ENCODE results near the gene LYG1. TPM values are rescaled to one million over a fixed set of nuclear protein-coding genes. Genes with fewer than 3 reads are reported as not detected.
"Not testable (repeated sequence)": the region's sequence is repeated elsewhere in the genome, so short reads cannot be mapped to it uniquely, and the experiment has no call there.

Gene LYG1
- under 0.01 and 0.88 TPM in 2 replicates for total RNA-seq

DNA sequence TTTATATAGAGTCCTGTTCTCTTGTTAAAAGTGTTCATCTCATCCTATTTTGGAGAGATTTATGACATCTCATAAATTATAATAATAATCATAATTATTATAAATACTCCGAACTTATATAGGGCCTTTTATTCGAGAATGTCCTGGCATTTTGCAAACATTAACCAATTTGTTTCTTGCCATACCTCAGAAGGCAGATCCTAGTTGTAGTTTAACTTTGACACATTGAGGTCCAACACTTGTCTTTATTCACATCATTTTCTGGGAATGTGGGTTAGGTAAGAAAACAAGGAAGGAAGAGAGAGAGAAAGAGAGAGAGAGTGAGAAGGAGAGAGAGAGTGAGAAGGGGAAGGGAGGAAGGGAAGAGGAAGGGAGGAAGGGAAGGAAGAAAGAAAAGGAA lies at the start of gene LYG1:
LYG1 (minus strand) TSS at position 101 of the 400 bp plus-strand sequence. CDS start 5,527 bp downstream, outside the sequence.
- H3K36me3 ChIP-seq (ENCODE audit: insufficient read depth, low read length); H4K20me1 ChIP-seq (ENCODE audit: insufficient read depth, low read length); H3K27me3 ChIP-seq (ENCODE audit: insufficient read depth, low read length); H3K4me3 ChIP-seq (ENCODE audit: insufficient read depth, low read length); H3K79me2 ChIP-seq (ENCODE audit: insufficient read depth, low read length); H3K4me1 ChIP-seq (ENCODE audit: insufficient read depth, low read length); DNase-seq (ENCODE audit: insufficient read length, low spot score, missing footprints); H3K27ac ChIP-seq (ENCODE audit: low read depth, low read length); H3K9me3 ChIP-seq (ENCODE audit: low read depth, low read length); H2AFZ ChIP-seq (ENCODE audit: low read length); H3K4me2 ChIP-seq (ENCODE audit: insufficient read depth, low read length): not testable (repeated sequence)

DNA sequence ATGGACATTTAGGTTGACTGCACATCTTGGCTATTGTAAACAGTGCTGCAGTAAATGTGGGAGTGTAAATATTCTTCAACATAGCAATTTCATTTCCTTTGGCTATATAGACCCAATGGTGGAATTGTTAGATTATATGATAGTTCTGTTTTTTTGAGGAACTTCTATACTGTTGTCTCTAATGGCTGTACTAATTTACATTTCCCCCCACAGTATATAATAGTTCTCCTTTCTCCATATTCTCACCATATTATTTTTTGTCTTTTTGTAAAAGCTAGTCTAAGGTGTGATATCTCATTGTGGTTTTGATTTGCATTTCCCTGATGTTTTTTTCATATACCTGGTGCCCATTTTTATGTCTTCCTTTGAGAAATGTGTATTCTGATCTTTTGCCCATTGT lies 49.2 kb upstream of the LYG1 start:
- Histone ChIP-seq H2AFZ (ENCODE audit: low read length) (no peak overlapping the region), H3K27ac (ENCODE audit: low read depth, low read length) (no peak overlapping the region), H3K9me3 (ENCODE audit: low read depth, low read length) (no peaks in the 10 kb centered on the region), H3K4me2 (ENCODE audit: insufficient read depth, low read length) (no peak overlapping the region), H3K4me3 (ENCODE audit: insufficient read depth, low read length) (no peak overlapping the region), H3K79me2 (ENCODE audit: insufficient read depth, low read length) (peaks cover 94% of the 10 kb centered on the region), H4K20me1 (ENCODE audit: insufficient read depth, low read length) (peaks cover 33% of the 10 kb centered on the region), H3K4me1 (ENCODE audit: insufficient read depth, low read length) (no peaks in the 10 kb centered on the region), H3K27me3 (ENCODE audit: insufficient read depth, low read length) (no peaks in the 10 kb centered on the region), H3K36me3 (ENCODE audit: insufficient read depth, low read length) (no peaks in the 10 kb centered on the region)
- no peak for DNase-seq (ENCODE audit: insufficient read length, low spot score, missing footprints)
- TF ChIP-seq, protein P1, sequence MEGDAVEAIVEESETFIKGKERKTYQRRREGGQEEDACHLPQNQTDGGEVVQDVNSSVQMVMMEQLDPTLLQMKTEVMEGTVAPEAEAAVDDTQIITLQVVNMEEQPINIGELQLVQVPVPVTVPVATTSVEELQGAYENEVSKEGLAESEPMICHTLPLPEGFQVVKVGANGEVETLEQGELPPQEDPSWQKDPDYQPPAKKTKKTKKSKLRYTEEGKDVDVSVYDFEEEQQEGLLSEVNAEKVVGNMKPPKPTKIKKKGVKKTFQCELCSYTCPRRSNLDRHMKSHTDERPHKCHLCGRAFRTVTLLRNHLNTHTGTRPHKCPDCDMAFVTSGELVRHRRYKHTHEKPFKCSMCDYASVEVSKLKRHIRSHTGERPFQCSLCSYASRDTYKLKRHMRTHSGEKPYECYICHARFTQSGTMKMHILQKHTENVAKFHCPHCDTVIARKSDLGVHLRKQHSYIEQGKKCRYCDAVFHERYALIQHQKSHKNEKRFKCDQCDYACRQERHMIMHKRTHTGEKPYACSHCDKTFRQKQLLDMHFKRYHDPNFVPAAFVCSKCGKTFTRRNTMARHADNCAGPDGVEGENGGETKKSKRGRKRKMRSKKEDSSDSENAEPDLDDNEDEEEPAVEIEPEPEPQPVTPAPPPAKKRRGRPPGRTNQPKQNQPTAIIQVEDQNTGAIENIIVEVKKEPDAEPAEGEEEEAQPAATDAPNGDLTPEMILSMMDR (IDR thresholded peaks at IDR 0.05; ENCODE audit: extremely low read depth, low read depth, low read length), result no peak

DNA sequence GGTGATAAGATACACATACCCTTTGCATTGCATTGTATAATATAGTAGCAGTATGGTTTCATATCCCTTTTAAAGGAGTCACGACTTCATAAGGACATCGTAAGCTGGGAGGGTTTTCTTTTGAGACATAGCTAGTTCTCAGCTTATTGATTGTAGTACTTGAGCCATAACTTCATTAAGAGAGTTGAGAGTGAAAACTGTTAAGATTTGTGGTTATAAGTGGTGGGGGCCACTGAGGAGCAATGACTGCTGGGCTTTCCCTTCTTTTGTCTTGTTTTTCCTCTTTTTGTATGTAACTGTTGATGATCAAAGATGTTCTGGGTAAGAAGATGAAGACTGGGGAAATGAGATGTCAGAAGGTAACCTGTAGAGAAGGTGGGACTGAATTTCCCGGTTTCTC lies 47.2 kb upstream of the LYG1 start:
- peaks cover 94% of the 10 kb centered on the region for H3K79me2 ChIP-seq (ENCODE audit: insufficient read depth, low read length)
- no peak overlapping the region for H3K4me2 ChIP-seq (ENCODE audit: insufficient read depth, low read length)
- no peak for DNase-seq (ENCODE audit: insufficient read length, low spot score, missing footprints)
- TF ChIP-seq, protein P1 (IDR thresholded peaks at IDR 0.05; ENCODE audit: extremely low read depth, low read depth, low read length), result no peak
- no peak overlapping the region for H3K27ac ChIP-seq (ENCODE audit: low read depth, low read length)
- H3K36me3 ChIP-seq (ENCODE audit: insufficient read depth, low read length), result no peaks in the 10 kb centered on the region
- H3K4me1 ChIP-seq (ENCODE audit: insufficient read depth, low read length), result no peaks in the 10 kb centered on the region
- H3K9me3 ChIP-seq (ENCODE audit: low read depth, low read length), result no peaks in the 10 kb centered on the region
- no peak overlapping the region for H2AFZ ChIP-seq (ENCODE audit: low read length)
- H3K27me3 ChIP-seq (ENCODE audit: insufficient read depth, low read length), result no peaks in the 10 kb centered on the region
- H4K20me1 ChIP-seq (ENCODE audit: insufficient read depth, low read length), result peaks cover 27% of the 10 kb centered on the region
- no peak overlapping the region for H3K4me3 ChIP-seq (ENCODE audit: insufficient read depth, low read length)

DNA sequence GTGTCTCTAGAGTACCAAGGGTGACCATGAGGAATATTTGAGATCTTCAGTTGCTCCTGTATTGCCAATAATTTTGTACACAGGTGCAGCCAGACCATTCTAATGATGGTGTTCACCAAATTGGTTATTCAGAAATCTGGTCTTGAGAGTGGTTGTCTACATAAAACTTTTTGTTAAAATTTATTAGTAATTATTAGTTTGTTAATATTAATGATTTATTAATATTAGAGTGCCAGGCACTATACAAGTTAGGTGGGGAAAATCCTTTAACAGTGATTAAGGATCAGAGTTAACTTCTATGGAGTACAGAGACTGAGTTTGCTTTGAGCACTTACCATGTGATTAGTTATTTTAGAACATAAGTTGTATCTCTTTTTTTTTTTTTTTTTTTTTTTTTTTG lies 45.2 kb upstream of the LYG1 start:
- Histone ChIP-seq H3K4me3 (ENCODE audit: insufficient read depth, low read length) (no peak overlapping the region), H3K9me3 (ENCODE audit: low read depth, low read length) (no peaks in the 10 kb centered on the region), H3K36me3 (ENCODE audit: insufficient read depth, low read length) (no peaks in the 10 kb centered on the region), H3K27me3 (ENCODE audit: insufficient read depth, low read length) (no peaks in the 10 kb centered on the region), H3K79me2 (ENCODE audit: insufficient read depth, low read length) (peaks cover 96% of the 10 kb centered on the region), H2AFZ (ENCODE audit: low read length) (no peak overlapping the region), H3K4me1 (ENCODE audit: insufficient read depth, low read length) (no peaks in the 10 kb centered on the region), H3K4me2 (ENCODE audit: insufficient read depth, low read length) (no peak overlapping the region), H3K27ac (ENCODE audit: low read depth, low read length) (no peak overlapping the region), H4K20me1 (ENCODE audit: insufficient read depth, low read length) (peaks cover 39% of the 10 kb centered on the region)
- TF ChIP-seq, protein P1 (IDR thresholded peaks at IDR 0.05; ENCODE audit: extremely low read depth, low read depth, low read length), result no peak
- DNase-seq (ENCODE audit: insufficient read length, low spot score, missing footprints), result no peak

DNA sequence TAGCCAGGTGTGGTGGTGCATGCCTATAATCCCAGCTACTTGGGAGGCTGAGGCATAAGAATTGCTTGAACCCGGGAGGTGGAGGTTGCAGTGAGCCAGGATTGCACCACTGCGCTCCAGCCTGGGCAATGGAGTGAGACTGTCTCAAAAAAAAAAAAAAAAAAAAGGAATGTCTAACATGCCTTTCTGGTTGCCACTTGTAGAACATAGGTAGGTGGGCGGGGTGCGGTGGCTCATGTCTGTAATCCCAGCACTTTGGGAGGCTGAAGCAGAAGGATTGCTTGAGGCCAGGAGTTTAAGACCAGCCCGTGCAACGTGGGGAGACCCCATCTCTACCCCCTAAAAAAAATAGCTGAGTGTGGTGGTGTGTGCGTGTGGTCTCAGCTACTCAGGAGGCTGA lies 44.4 kb upstream of the LYG1 start:
- H3K36me3 ChIP-seq (ENCODE audit: insufficient read depth, low read length); H3K4me1 ChIP-seq (ENCODE audit: insufficient read depth, low read length); H3K27me3 ChIP-seq (ENCODE audit: insufficient read depth, low read length); H3K4me3 ChIP-seq (ENCODE audit: insufficient read depth, low read length); H2AFZ ChIP-seq (ENCODE audit: low read length); H3K27ac ChIP-seq (ENCODE audit: low read depth, low read length); DNase-seq (ENCODE audit: insufficient read length, low spot score, missing footprints); H3K9me3 ChIP-seq (ENCODE audit: low read depth, low read length); H3K4me2 ChIP-seq (ENCODE audit: insufficient read depth, low read length): not testable (repeated sequence)
- Histone ChIP-seq H3K79me2 (ENCODE audit: insufficient read depth, low read length) (peaks cover 96% of the 10 kb centered on the region), H4K20me1 (ENCODE audit: insufficient read depth, low read length) (peaks cover 41% of the 10 kb centered on the region)
